IMR-90 (cell line): ENCODE results near the gene CHMP1A. TPM values are rescaled to one million over a fixed set of nuclear protein-coding genes. Genes with fewer than 3 reads are reported as not detected.

Source experiments
- ATAC-seq: fragments of 200-7000 bp; cut with Tn5 transposase; 2 replicates; pipeline ENCODE4 v1.9.1; 2020; ENCODE audit warnings: low read depth, mild to moderate bottlenecking, moderate library complexity
- BruUV-seq: library from RNA; stranded (reverse); fragments of 400-500 nt; replicated peaks from 2 replicates; lab custom pipeline; 2021; lab: Mats Ljungman, UMichigan
- CTCF ChIA-PET: fragments of 300-600 bp; formaldehyde crosslinking; extraction: SDS; loops from one replicate; lab custom pipeline; 2021; ENCODE audit warnings: antibody characterized with exemption; lab: Yijun Ruan, JAX
- POLR2A ChIA-PET: fragments of 300-600 bp; sonication (Branson Sonifier 250); formaldehyde crosslinking; loops from one replicate; lab custom pipeline; 2022; ENCODE audit warnings: antibody characterized with exemption; ENCODE audit not compliant: unreplicated experiment; lab: Charles Lee
- DNase-seq: peaks from one replicate; pipeline ENCODE4 v3.0.0; 2013
- H2AFZ ChIP-seq: replicated peaks from 2 replicates; pipeline ENCODE3; 2013; ENCODE audit warnings: low read length, mild to moderate bottlenecking; ENCODE audit not compliant: poor library complexity
- H2AK5ac ChIP-seq: 2 replicates; pipeline ENCODE4 v1.6.1; 2013; ENCODE audit warnings: low read depth, low read length, inconsistent platforms
- H2AK9ac ChIP-seq: replicated peaks from 2 replicates; pipeline ENCODE3; 2013; ENCODE audit warnings: mild to moderate bottlenecking, low read depth, low read length, moderate library complexity; ENCODE audit not compliant: poor library complexity
- H2BK120ac ChIP-seq: 2 replicates; pipeline ENCODE4 v1.6.1; 2013; ENCODE audit warnings: low read depth, low read length, inconsistent platforms
- H2BK15ac ChIP-seq: 3 replicates; pipeline ENCODE4 v1.6.1; 2013; ENCODE audit warnings: low read depth, low read length, inconsistent platforms
- H2BK20ac ChIP-seq: 2 replicates; pipeline ENCODE4 v1.6.1; 2013; ENCODE audit warnings: low read depth, mild to moderate bottlenecking, inconsistent platforms, low read length, moderate library complexity
- H2BK5ac ChIP-seq: 2 replicates; pipeline ENCODE4 v1.6.1; 2013; ENCODE audit warnings: mild to moderate bottlenecking, low read depth, low read length, inconsistent platforms; ENCODE audit not compliant: poor library complexity, severe bottlenecking
- H3K14ac ChIP-seq: replicated peaks from 2 replicates; pipeline ENCODE4 v1.6.1; 2013; ENCODE audit warnings: low read depth, low read length, inconsistent platforms
- H3K18ac ChIP-seq: 2 replicates; pipeline ENCODE4 v1.6.1; 2013; ENCODE audit warnings: low read depth, low read length, control low read depth
- H3K23ac ChIP-seq: 2 replicates; pipeline ENCODE4 v1.6.1; 2013; ENCODE audit warnings: low read depth, low read length, inconsistent platforms
- H3K27ac ChIP-seq: 2 replicates; pipeline ENCODE4 v1.5.1; 2013; ENCODE audit warnings: mild to moderate bottlenecking, control low read depth, low read length; ENCODE audit not compliant: insufficient read depth
- H3K27me3 ChIP-seq: 2 replicates; pipeline ENCODE4 v1.6.1; 2013; ENCODE audit warnings: low read length; ENCODE audit not compliant: control insufficient read depth, insufficient read depth
- H3K36me3 ChIP-seq: 2 replicates; pipeline ENCODE4 v1.6.1; 2013; ENCODE audit warnings: low read length, mixed read lengths; ENCODE audit not compliant: control insufficient read depth, insufficient read depth
- H3K4ac ChIP-seq: 2 replicates; pipeline ENCODE4 v1.6.1; 2013; ENCODE audit warnings: low read depth, low read length, inconsistent platforms
- H3K4me1 ChIP-seq: 2 replicates; pipeline ENCODE4 v1.6.1; 2013; ENCODE audit warnings: low read length, mixed read lengths; ENCODE audit not compliant: control insufficient read depth, insufficient read depth
- H3K4me2 ChIP-seq: 2 replicates; pipeline ENCODE4 v1.6.1; 2013; ENCODE audit warnings: low read depth, mild to moderate bottlenecking, control low read depth, low read length, moderate library complexity
- H3K4me3 ChIP-seq: 2 replicates; pipeline ENCODE4 v1.5.1; 2013; ENCODE audit warnings: low read depth, mild to moderate bottlenecking, control low read depth, low read length, moderate library complexity; ENCODE audit not compliant: insufficient read depth
- H3K56ac ChIP-seq: 2 replicates; pipeline ENCODE4 v1.6.1; 2013; ENCODE audit warnings: low read length, inconsistent platforms; ENCODE audit not compliant: insufficient read depth; ENCODE audit errors: extremely low read depth
- H3K79me1 ChIP-seq, 2 experiments: 2 replicates each; pipeline ENCODE4 v1.6.1; 2013; ENCODE audit warnings: low read length in 2 of 2, inconsistent platforms in 1 of 2, low read depth in 1 of 2
- H3K9ac ChIP-seq: 2 replicates; pipeline ENCODE4 v1.6.1; 2013; ENCODE audit warnings: low read depth, low read length, control low read depth
- H3K9me1 ChIP-seq: 2 replicates; pipeline ENCODE4 v1.6.1; 2013; ENCODE audit warnings: low read length, inconsistent platforms; ENCODE audit not compliant: insufficient read depth
- H3K9me3 ChIP-seq: 2 replicates; pipeline ENCODE4 v1.6.1; 2013; ENCODE audit warnings: low read length; ENCODE audit not compliant: control insufficient read depth, insufficient read depth
- H4K20me1 ChIP-seq: 2 replicates; pipeline ENCODE4 v1.6.1; 2013; ENCODE audit warnings: low read length, inconsistent platforms; ENCODE audit not compliant: insufficient read depth
- H4K5ac ChIP-seq: 2 replicates; pipeline ENCODE4 v1.6.1; 2013; ENCODE audit warnings: mild to moderate bottlenecking, low read depth, low read length, control low read depth
- H4K8ac ChIP-seq, 2 experiments: 2 replicates each; pipeline ENCODE4 v1.6.1; 2013; ENCODE audit warnings: low read depth in 2 of 2, low read length in 2 of 2, control low read depth in 1 of 2, inconsistent platforms in 1 of 2
- H4K91ac ChIP-seq: 2 replicates; pipeline ENCODE4 v1.6.1; 2013; ENCODE audit warnings: low read depth, low read length, inconsistent platforms; ENCODE audit not compliant: insufficient read depth
- BHLHE40 ChIP-seq: fragments of 150-350 bp; IDR thresholded peaks from 2 replicates; pipeline ENCODE4 v1.6.1; 2016; ENCODE audit warnings: mild to moderate bottlenecking, low read depth, low read length
- CEBPB ChIP-seq: IDR thresholded peaks from 2 replicates; pipeline ENCODE4 v1.6.1; 2012; ENCODE audit warnings: low read depth, low read length, improper control_type of control experiment
- FOS ChIP-seq: fragments of 150-350 bp; IDR thresholded peaks from 2 replicates; pipeline ENCODE4 v1.6.1; 2016; ENCODE audit warnings: low read depth, low read length
- MAFK ChIP-seq: IDR thresholded peaks from 2 replicates; pipeline ENCODE4 v1.6.1; 2012; ENCODE audit warnings: low read depth, low read length, improper control_type of control experiment
- MAZ ChIP-seq: IDR thresholded peaks from 2 replicates; pipeline ENCODE4 v1.6.1; 2012; ENCODE audit warnings: low read depth, mild to moderate bottlenecking, low read length, improper control_type of control experiment, moderate library complexity, borderline replicate concordance
- MXI1 ChIP-seq: IDR thresholded peaks from 2 replicates; pipeline ENCODE4 v1.6.1; 2012; ENCODE audit warnings: low read depth, mild to moderate bottlenecking, low read length, moderate library complexity, borderline replicate concordance
- RAD21 ChIP-seq: IDR thresholded peaks from 2 replicates; pipeline ENCODE4 v1.6.1; 2012; ENCODE audit warnings: low read length, improper control_type of control experiment
- RCOR1 ChIP-seq: IDR thresholded peaks from 2 replicates; pipeline ENCODE4 v1.6.1; 2012; ENCODE audit warnings: mild to moderate bottlenecking, low read length, improper control_type of control experiment; ENCODE audit not compliant: insufficient replicate concordance
- RFX5 ChIP-seq: IDR thresholded peaks from 2 replicates; pipeline ENCODE4 v1.8.0; 2012; ENCODE audit warnings: low read depth, mild to moderate bottlenecking, low read length, moderate library complexity
- SMC3 ChIP-seq: fragments of 150-350 bp; IDR thresholded peaks from 2 replicates; pipeline ENCODE4 v1.6.1; 2016; ENCODE audit warnings: low read depth, mild to moderate bottlenecking, antibody characterized with exemption, low read length, moderate library complexity
- WGBS, 2 experiments: methylation state at CpG; one replicate each; pipeline versions ENCODE4 v1.1.5 to v1.1.7; 2013; ENCODE audit warnings: missing lambda C conversion rate in 2 of 2; ENCODE audit not compliant: insufficient read length in 1 of 2; ENCODE audit errors: extremely low coverage in 2 of 2; 5-methylcytosine and 5-hydroxymethylcytosine counted together
- dilution Hi-C: fragments of 300-500 bp; cut with HindIII; formaldehyde crosslinking; loops from one replicate; pipeline ENCODE4 v1.14.3; 2018; ENCODE audit warnings: low sequenced_read_pairs; ENCODE audit not compliant: unreplicated experiment
- in situ Hi-C: fragments of 300-500 bp; cut with MboI; formaldehyde crosslinking; loops from 3 replicates; pipeline ENCODE4 v1.14.3; 2019; ENCODE audit warnings: low sequenced_read_pairs, inconsistent platforms, mixed read lengths
- intact Hi-C: fragments of 100-400 bp; cut with micrococcal nuclease; formaldehyde crosslinking; loops from 2 replicates; pipeline ENCODE4 v1.10.0; 2022
- polyA plus RNA-seq, 3 experiments: library from polyadenylated mRNA; depleted of rRNA; stranded (reverse); fragments of >200 nt; gene quantifications; 2 replicates each; pipeline ENCODE4 v1.2.3, GENCODE V29; 2012; ENCODE audit warnings: low replicate concordance in 1 of 3
- total RNA-seq: library from RNA; depleted of rRNA; stranded (reverse); fragments of >200 nt; gene quantifications from 2 replicates; pipeline ENCODE4 v1.2.3, GENCODE V29; 2012
- TF ChIP-seq, protein P1 (sequence below): fragments of 150-350 bp; IDR thresholded peaks from 2 replicates; pipeline ENCODE4 v1.6.1; 2016; ENCODE audit warnings: low read depth, mild to moderate bottlenecking, low read length, moderate library complexity, borderline replicate concordance
- TF ChIP-seq, protein P2 (sequence below): fragments of 150-350 bp; IDR thresholded peaks from 2 replicates; pipeline ENCODE4 v1.6.1; 2017; ENCODE audit warnings: mild to moderate bottlenecking, antibody characterized with exemption, low read length, low read depth
- TF ChIP-seq, protein P3 (sequence below): conservative IDR thresholded peaks from 2 replicates; pipeline ENCODE4 v1.5.1; 2012; ENCODE audit warnings: mild to moderate bottlenecking, low read depth, low read length, improper control_type of control experiment

The CHMP1A gene
- total and polyA plus RNA-seq, 2 of the 4 experiments (the other 2 are of a cell fraction) = 97.3 to 99.8 TPM

DNA sequence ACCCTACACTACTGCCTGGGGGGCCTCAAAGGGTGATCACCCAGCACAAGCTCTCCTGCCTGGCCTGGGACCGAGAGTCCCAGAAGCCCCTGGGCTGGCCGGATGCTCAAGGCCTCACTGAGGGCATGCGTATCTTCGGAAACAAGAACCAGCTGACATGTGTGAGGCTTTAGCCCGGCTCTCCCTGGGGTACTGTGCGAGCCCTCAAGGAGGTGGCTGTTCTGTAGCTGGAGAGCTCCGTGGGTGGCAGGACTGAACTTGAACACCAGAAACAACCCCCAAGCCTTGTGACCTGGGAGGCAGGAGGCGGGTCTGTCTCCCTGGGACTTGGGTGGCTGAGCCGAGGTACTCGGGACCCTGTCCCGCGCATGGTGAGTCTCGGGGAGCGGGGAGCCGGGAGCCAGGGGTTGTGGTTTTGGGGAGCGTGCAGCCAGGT lies 37.1 kb downstream of the CHMP1A start:
- Histone ChIP-seq H4K20me1 (no peaks in the 10 kb centered on the region), H3K27ac (no peak overlapping the region), H2BK120ac (no peak overlapping the region), H3K4me2 (no peak overlapping the region), H3K4ac (no peak overlapping the region), H3K4me3 (no peak overlapping the region), H3K36me3 (no peaks in the 10 kb centered on the region), H3K79me1 (no peaks in the 10 kb centered on the region), H3K18ac (no peak overlapping the region), H3K4me1 (peaks cover 2% of the 10 kb centered on the region; the same call in 1 of the 2 replicates), H3K14ac (no peak overlapping the region), H2AK9ac (peak overlapping the region; percentile 23), H4K91ac (no peak overlapping the region), H3K27me3 (peaks cover 38% of the 10 kb centered on the region), H2BK20ac (no peak overlapping the region), H2AFZ (no peak overlapping the region), H2BK5ac (no peak overlapping the region), H2BK15ac (no peak overlapping the region), H4K5ac (no peak overlapping the region), H3K9ac (no peak overlapping the region), H4K8ac (no peak overlapping the region), H3K9me1 (no peaks in the 10 kb centered on the region), H3K9me3 (no peaks in the 10 kb centered on the region), H2AK5ac (no peak overlapping the region), H3K23ac (no peak overlapping the region), H3K56ac (no peak overlapping the region)
- BruUV-seq = no TSS peak
- in situ Hi-C loops = no loop called here
- DNase-seq (no peak), ATAC-seq (no peak; the same call in none of the 2 replicates)
- WGBS, 2 experiments = 79% methylated on average over 9 of the region's 16 CpGs; no CpG with 5 or more reads in 1 of the 2 experiments
- POLR2A ChIA-PET = no interaction called here
- CTCF ChIA-PET = no interaction called here
- dilution Hi-C loops = no loop called here
- intact Hi-C loops = no loop called here
- TF ChIP-seq MXI1 (no peak), MAFK (no peak), RFX5 (no peak), RAD21 (no peak), CEBPB (no peak), FOS (no peak), MAZ (no peak), RCOR1 (no peak), BHLHE40 (no peak), SMC3 (no peak)
- TF ChIP-seq, protein P1, sequence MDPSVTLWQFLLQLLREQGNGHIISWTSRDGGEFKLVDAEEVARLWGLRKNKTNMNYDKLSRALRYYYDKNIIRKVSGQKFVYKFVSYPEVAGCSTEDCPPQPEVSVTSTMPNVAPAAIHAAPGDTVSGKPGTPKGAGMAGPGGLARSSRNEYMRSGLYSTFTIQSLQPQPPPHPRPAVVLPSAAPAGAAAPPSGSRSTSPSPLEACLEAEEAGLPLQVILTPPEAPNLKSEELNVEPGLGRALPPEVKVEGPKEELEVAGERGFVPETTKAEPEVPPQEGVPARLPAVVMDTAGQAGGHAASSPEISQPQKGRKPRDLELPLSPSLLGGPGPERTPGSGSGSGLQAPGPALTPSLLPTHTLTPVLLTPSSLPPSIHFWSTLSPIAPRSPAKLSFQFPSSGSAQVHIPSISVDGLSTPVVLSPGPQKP = no peak
- TF ChIP-seq, protein P2, sequence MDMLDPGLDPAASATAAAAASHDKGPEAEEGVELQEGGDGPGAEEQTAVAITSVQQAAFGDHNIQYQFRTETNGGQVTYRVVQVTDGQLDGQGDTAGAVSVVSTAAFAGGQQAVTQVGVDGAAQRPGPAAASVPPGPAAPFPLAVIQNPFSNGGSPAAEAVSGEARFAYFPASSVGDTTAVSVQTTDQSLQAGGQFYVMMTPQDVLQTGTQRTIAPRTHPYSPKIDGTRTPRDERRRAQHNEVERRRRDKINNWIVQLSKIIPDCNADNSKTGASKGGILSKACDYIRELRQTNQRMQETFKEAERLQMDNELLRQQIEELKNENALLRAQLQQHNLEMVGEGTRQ = no peak
- TF ChIP-seq, protein P3, sequence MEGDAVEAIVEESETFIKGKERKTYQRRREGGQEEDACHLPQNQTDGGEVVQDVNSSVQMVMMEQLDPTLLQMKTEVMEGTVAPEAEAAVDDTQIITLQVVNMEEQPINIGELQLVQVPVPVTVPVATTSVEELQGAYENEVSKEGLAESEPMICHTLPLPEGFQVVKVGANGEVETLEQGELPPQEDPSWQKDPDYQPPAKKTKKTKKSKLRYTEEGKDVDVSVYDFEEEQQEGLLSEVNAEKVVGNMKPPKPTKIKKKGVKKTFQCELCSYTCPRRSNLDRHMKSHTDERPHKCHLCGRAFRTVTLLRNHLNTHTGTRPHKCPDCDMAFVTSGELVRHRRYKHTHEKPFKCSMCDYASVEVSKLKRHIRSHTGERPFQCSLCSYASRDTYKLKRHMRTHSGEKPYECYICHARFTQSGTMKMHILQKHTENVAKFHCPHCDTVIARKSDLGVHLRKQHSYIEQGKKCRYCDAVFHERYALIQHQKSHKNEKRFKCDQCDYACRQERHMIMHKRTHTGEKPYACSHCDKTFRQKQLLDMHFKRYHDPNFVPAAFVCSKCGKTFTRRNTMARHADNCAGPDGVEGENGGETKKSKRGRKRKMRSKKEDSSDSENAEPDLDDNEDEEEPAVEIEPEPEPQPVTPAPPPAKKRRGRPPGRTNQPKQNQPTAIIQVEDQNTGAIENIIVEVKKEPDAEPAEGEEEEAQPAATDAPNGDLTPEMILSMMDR = no peak
